Fibroblast of skin of right biceps (primary cell): ENCODE measurements around the gene EVA1A.
A peak's percentile ranks its signal among the peaks of the same experiment; 100 is the strongest.

Source experiments
- DNase-seq: peaks from one replicate; pipeline ENCODE4 v3.0.0-alpha.2; 2013

The EVA1A gene, protein sequence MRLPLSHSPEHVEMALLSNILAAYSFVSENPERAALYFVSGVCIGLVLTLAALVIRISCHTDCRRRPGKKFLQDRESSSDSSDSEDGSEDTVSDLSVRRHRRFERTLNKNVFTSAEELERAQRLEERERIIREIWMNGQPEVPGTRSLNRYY

DNA sequence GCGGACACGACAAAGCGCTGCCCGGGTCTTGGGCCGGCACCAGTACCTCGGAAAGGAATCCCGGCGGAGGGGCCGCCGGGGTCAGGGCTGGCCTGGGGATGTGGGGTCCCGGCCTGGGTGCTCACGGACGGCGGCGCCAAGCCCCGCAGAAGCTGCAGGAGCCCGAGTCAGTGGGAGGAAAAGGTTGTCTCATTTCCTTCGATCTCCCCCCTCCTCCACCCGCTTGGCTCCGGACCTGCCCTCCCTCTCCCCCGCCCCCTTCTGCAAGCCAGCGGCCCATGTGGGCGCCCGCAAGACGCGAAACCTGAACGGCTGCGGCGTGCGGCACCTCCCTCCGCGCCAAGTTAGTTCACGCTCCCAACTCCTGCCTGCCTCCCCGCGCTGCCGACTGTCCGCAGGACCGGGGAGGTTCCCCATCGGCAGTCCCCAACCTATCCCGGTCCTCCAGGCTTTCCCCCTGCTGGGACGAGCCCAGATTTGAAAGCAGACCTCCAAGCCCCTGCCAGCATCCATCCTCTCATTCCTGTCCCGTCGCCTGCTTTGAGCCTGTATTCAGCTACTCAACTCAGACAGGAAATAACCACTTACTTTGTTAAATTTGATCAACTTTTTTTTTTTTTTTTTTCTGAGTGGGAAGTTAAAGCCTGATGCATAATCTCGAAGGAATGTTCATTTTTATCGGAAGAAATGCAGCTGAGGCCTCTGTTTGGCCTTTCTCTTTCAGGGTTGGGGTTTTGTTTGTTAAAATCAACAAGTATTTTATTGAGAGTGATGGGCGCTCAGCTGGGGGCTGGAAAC is at the start of gene EVA1A:
Gene EVA1A, minus strand, starts transcription at position 172 of the 798 bp plus-strand sequence. CDS start 42,799 bp downstream, outside the sequence.
- DNase-seq = peak; percentile 87

DNA sequence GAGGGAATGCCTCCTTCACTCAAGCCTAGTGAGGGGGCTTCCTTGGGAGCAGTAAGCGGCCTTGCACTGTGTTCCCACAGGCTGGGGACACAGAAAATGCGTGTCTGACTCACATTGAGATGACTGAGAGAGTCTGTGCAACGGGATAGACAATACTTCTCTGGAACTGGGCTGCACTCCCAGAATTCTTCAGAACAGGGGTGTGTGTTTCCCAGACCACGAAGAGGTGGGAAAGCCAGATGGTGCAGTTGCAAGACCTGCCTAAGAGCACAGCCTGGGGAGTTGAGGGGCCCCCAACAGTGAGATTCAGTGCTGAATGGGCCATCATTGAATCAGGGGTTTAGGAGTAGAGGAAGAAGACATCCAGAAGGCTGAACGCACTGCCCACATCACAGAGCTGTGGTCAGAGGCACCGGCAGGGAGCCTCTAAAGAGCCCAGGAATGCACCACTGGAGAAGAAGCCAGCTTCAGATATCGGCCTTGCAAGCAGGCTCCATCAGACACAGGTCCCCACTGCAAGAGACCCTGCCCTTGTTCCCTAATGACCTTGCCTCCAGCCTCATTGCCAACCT is 49.3 kb upstream of the EVA1A start:
- peak; percentile 51 for DNase-seq

DNA sequence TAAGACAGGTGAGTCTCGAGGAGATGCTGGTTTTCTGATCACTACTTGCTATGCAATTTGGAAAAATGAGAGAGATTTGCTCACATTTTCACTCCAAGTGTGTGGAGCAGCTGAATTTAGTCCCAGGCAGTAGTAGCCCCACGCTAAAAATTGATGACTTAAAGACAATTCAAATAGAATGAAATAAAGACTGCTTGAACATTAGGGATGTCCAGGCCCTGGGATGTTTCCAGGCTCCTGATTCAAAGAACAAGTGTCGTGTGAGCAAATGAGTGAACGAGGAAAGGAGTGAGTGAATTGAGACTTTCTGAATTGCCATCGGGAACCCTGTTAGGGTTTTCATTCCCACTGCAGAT is 48.6 kb upstream of the EVA1A start:
- no peak for DNase-seq

DNA sequence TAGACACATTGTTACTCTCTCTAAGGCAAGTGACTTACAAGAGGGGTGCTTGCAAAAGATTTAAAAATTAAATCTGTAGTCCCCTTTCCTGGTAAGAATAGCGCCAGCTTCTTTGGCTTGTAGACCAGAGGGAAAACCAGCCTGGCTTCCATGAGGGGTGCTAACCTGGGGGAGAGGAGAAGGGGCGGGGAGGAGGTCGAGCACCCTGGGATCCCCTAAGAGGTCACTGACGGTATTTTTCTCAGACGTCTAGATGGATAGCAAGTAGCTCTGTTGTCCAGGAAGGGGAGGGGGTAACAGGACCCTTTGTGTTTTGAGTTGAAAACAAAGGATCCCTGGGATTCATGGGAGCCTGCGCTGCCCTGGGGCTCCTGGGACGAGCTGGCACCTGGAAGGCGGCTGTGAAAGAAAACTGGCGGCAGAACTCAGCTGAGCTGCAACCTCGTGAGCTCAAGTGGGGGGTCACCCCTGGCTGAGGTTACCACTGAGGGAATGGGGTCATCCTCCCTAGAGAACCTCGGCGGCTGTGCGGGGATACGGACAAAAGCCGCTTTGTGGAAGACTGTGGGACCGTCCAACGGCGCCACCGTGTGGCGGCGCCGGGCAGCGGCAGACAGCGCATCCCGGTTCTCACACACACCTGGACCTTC is 48.1 kb upstream of the EVA1A start:
- DNase-seq = peak; percentile 59

DNA sequence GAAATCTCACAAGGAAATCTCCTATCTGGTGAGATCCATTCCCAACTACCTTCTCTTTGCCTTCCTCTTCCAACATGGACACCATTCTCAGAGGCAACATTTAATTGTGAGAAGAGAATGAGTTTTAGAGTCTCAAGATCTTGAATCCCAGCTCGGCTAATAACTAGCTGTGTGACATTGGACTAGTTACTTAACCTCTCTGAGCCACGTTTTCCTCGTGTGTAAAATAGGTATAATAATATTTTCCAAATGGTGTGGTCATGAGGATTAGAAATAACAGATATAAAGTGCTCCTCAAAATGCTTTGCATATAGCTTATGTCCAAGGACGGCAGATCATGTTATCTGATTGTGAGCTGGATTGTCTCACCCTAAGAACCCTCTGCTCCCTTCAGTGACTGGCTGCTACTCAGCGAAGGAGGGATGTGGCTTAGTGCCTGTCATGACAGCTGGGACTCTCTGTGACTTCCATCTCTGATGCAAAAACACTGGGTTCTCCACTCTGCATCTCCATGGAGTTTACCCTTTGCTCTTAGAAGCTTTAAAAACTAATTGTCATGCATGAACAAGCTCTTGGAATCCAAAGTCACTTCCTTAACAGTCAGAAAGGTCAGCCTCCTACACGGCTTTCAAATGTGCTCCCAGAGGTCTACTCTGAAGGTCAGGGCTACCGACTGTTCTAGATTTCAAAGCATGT is 47.4 kb upstream of the EVA1A start:
- DNase-seq = no peak

DNA sequence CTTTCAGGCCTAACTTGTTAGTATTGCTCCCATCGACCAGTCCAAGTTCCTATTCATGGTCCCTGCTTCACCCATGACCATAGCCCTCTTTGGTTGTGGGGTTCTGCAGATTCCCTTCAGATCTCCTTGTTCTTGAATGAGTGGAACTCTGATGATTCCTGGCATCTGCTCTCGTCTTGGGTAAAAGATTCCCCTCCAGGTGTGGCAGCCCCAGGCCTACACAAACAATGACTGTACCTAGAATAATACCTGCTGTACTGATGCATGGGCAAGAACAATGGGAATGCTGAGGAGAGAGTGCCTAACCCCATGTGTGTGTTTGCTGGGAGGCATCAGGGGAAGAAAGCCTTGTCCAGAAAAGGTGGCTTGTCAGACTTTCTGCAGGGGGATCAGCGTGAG is 46.7 kb upstream of the EVA1A start:
- no peak for DNase-seq

DNA sequence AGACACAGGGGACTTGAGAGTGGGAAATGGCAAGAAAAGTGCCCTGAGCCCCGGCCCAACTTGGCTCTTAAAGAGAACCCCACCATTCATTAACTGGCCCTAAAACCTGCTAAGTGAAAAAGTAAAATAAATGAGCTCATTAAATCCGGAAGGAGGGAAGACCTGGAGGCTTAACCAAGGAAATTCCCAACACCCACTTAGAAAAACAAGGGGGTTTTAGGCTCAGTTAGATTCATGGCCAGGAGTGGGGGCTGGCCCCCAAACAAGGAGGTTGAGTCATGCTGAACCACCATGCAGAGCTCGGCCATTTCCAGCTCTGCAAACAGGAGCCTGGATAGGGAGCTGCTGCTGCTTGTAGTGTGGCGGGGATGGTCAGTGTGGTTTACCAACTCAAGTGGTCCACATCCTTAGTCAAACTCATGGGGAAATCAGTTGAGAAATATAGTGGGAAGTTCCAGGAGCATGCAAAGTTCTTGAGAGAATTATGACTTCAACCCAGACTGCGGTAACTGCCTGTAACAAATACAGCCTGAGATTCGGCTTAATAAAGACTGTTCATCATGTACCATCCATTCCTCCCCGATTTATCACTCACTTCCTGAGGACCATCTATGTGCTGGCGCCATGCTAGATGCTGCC is 46.1 kb upstream of the EVA1A start:
- peak; percentile 95 for DNase-seq

DNA sequence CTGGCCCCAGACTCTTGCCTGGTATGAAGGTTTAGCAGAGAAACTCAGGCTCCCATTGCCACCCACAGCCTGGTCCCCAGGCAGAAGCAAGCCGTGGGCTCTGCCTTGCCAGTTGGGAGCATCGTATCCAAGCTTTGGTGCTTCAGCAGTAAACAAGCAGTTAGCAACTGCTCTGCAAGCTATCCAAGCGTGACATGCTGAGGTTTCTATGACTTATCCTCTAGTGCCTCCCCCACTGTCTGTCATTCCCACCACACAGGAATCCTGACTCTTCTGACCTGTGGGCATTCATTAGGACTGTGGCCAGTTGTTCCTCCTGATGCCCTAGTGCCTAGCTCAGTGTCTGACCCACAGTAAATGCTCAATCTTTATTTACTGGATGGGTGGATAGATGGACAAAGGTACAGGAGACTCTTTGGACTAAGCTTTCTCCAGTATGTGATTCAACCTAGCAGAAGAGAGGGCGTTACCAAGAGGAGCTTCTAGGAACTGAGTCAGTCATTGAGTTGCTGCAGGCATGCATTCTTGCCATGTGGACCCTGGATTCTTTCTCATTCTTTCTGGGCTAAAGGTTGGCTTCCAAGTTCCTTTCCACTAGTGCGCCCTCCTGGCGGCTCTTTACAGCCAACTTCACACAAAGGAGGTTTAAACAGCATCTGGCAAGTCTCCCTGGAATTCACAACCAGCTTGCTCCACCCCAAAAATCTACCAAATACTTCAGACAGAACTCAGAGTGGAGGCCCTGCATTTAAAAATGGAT is 45.2 kb upstream of the EVA1A start:
- peak; percentile 100 for DNase-seq

DNA sequence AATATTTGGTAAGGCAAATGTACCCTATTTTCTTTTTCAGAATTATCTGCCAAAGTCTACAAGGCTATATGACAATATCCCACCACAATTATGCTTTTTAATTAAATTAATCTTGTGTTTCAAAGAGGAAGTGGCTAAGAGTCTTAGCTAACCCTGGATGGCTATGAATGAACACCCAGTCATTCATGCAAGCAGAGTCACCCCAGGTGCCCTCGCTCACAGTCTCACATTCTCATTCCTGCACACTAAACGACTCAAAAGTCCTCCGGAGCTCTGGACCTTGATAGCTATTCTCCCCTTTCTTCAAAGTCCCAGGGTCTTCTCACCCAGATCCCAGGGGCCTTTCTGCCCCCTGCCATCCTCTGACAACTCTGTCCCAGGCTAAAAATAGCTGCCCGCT is 43.7 kb upstream of the EVA1A start:
- DNase-seq = peak; percentile 62

DNA sequence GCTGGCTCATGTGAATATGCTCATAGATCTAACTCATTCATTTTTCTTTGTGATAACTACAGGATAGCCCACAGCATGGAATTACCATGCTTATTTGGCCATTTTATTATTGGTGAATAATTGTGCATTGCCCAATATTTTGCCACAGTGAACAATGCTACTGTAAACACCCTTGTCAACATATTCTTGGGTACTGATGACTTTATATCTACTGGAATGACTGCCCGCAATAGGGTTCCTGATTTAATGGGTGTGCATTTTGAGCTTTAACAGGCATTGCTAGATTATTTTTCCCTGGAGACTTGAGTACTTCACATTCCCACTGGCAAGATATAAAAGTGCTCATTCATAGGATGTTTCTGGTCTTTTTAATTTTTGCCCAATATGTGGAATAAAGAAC is 42.7 kb upstream of the EVA1A start:
- no peak for DNase-seq

DNA sequence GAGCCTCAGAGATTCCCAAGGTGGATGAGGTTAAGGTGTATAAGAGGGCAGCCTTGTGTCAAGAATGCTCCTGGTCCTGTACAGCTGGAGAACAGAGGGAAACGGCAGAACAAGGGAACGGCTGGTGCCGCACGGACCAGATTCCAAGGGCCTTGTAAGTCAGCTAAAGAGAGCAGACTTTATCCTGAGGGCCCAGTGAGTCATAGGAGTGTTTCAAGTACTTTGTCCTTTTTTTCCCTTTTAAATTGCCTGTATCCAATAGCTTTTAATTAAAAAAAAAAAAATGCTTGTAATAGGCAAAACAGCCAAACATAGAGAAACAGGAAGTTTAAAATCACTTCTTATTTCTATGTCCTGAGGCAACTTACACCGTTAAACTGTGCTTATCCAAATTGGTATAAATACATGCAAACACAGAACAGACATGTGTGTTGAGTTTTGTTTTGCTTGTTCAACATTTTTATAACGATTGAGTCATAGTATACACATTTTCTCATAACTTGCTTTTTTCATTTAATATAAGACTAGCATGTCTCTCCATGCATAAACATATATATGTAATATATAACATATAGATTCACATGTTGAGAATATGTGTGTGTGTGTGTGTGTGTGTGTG is 42.1 kb upstream of the EVA1A start:
- peak; percentile 88 for DNase-seq

DNA sequence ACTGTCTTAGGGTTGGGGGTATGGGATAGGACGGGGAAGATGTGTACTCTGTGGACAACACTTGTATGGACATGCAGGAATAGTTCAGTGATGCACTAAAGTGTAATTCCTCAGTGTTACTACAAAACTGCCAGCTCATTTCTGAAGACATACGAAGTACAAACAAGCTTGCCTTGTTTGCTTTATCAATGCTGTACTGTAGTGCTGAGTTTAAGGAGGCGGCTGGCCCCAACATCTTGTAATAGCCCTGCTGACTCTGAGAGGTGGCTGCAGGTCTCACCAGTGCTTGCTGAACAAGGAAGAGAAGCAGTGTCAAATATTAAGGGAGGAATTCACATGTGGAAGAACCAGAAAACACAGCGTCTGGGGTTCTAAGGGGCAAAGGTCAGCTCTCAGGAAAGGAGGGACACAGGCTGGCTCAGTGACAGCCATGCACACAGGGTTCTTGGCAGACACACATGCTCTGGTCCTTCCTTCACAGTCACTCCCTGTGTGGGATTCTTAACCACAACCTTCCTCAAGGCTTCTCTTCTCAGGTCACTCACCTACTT is 39.8 kb upstream of the EVA1A start:
- no peak for DNase-seq

DNA sequence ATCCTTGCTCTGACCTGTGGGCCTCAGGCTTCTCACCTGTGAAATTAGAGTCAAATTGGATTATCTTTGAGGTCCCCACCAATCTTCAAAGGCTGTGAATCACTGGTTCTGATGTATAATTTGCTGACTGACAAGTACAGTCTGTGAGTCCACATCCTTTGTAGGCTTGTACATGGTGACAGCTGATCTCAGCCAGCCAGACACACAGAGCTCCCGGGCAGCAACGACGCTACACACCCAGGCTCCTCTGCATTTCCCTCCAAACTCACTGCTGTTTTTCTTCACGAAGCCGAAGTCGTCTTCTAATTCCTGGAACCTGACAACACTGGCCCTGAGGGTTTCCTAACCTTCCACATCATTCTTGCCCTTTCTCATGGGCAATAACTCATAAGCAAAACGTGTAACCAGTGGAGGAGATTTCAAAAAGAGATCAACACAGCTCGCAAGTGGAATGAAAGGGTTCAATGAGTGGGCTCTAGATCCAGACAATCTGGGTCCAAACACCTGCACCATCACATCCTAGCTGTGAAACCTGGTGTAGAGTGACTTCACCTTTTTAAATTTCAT is 37.9 kb upstream of the EVA1A start:
- DNase-seq = no peak

DNA sequence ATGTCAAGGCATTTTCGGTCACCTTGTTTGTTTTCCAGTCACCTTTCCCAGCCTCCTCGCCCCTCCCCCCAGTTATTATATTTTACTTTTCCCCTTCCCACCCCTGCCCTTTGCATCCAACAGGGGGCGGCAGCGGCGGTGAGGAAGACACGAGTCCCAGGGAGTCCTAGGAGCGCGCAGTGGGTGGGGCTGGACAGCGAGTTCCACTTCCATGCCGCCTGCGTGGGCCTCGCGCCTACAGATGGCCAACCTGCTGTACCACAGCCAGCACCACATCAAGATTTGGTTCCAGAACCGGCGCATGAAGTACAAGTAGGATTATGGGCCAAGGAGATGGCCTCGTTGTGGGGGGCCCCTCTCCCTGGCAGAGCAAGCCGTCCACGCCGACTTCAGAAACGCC is 37.2 kb upstream of the EVA1A start:
- DNase-seq = no peak

DNA sequence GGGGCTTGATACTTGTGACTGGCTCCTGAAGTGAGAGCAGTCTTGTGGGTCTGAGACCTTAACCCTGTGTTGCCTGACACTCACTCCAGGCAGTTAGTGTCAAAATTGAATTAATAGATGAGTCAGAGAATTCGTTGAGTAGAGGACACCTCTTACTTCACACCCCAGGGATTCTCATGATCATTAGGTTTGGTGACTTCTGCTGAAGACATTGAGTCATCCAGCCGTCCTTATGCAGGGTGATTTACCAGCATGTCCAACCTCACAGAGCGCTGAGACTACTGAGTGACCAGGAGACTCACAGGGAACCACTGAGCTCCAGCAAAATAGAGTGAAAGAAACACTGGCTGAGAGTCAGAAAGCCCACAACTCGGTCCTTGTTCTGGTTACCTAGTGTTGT is 36.0 kb upstream of the EVA1A start:
- peak; percentile 79 for DNase-seq

DNA sequence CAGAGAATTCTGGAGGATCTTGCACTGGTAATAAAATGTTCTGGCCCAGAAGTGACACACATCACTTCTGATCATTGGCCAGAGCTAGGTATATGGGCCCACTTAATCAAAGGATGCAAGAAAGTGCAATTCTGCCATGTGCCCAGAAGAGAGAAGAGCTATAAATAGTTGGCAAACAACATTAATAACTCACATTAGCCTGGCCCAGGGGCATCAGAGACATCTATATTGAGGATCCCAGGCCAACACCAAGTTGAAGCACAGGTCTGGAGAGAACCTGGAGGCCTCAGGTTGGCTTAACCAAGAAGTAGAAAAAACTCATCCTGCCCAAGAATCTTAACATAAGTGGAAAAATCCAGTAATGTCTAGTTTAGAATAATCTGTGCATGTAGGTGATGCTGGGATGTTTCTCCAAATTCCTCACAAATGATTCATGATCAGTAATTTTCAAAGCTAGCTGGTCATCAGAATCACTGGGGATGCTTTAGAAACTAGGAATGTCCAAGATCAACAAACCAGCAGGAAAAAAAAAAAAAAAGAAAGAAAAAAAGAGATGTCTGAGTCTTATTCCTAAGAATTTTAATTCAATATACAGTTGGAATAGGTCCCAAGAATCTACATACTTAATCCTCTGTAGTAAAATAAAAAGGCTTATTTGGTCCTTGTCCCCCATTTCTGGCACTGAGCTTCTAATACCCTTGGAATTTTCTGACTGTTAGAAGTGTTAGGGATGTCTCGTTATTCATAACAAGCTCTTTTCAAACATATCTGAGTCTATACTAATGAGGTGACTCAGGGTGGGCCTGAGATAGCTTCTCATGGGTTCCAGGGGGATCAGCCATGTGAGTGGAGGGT is 35.0 kb upstream of the EVA1A start:
- DNase-seq = peak; percentile 98

DNA sequence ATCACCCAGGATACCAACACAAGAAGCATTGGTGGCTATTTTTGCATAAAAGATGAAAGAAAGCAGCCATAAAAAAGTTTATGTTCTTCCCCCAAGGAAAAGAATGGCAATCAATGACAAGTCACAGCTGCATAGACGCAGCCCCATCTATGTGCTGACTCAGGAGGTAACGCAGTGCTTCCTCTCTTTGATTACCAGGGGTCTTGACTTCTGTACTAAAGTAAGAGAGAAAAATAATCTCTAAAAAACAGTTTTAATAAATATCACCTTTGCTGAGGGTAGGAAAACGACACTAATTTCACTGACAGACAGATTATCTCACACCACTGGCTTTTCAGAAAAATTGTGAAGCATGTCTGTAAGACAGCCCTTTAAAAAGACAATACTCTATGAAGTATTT is 33.9 kb upstream of the EVA1A start:
- no peak for DNase-seq

DNA sequence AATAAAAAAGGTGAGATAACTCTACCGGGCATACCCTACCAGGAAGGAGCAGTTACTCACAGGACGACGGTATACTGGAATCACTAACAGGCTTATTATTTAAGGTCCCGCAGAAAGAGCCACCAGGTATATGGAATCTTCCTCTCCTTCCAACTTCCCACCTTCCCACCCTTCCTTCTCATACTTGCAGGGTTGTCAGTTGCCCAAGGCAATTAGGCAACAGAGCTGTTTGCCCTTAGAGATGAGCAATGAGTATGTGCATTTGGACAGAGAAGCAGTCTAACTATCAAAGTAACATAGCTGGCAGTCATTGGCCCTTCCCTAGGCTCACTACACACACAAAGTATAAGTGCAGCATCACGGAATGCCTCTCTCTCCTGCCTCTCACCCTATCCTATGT is 32.1 kb upstream of the EVA1A start:
- DNase-seq = no peak

DNA sequence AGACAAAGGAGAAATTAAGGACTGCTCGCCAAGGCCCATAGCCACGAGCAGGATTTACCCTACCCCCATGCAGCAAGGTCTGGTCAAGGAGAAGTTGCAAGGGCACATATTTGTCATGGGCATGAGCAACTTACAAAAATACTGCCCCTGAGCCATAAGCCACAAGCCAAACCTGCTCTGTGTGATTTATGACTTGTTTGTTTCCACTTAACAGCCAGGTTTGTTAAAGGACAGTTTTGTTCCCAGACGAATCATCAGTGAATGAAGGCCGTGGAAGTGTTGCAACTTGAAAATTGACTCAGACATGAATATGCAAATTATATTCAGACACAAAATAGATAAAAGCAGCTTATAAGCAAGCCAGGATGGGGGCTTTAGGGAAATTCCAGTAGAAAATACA is 31.3 kb upstream of the EVA1A start:
- DNase-seq = peak; percentile 79
